GM21825 (cell line): ENCODE results near the gene ZNF417.
"Not testable (repeated sequence)": the region's sequence is repeated elsewhere in the genome, so short reads cannot be mapped to it uniquely, and the experiment has no call there.

Experiments used
- ATAC-seq: cut with Tn5 transposase; IDR thresholded peaks from one replicate; pipeline ENCODE4 v1.9.1; 2021; ENCODE audit warnings: mild to moderate bottlenecking, moderate library complexity; ENCODE audit not compliant: unreplicated experiment

ZNF417 gene

GRCh38 chr19:57916168-57916995, at the start of gene ZNF417:
Gene ZNF417 (minus strand): TSS chr19:57916592. CDS start chr19:57916411, 181 bp downstream.
- ATAC-seq, result peak; percentile 93

DNA sequence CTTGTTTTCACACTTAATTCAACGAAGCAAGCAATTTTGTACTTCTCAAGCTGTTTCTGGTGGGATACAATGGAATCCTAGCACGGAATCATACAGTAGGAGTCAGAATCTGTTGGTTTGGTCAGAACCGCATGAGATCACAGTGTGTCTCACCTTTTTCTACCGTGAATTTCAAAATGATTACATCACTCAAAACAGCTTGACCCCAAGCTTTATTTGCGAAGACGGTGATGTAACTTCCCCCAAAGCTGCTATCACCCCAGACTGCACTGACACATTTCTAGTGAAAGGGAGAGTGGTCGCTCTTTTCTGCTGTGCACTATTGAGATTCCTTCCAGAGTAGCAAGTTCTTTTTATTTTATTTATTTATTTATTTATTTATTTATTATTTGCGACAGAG, 48.4 kb upstream of the ZNF417 start:
- ATAC-seq, result no peak

- no peak for ATAC-seq
Observed at GRCh38 chr19:57961785-57962184, 45.4 kb upstream of the ZNF417 start.

- no peak for ATAC-seq
Observed at GRCh38 chr19:57954996-57955395, 38.6 kb upstream of the ZNF417 start.

DNA sequence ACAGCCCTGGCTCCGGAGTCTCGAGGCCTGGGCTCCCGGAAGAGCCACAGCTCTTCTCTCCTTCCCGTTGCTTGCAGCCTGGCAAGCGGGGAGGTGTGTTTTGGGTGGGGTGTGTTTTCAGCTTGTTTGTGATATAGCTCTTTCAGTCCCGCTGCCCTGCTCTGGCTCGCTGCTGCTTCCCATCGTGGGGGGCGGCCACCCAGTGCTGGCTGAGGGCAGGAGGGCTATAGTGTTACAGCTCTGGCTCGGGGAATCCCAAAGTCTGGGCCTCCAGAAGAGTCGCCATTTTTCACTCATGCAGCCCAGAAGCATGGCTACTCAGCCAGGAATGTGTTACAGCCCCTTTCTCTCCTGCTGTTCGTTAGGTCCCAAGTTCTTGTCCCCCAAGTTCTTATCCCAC, 33.3 kb upstream of the ZNF417 start:
- no peak for ATAC-seq

DNA sequence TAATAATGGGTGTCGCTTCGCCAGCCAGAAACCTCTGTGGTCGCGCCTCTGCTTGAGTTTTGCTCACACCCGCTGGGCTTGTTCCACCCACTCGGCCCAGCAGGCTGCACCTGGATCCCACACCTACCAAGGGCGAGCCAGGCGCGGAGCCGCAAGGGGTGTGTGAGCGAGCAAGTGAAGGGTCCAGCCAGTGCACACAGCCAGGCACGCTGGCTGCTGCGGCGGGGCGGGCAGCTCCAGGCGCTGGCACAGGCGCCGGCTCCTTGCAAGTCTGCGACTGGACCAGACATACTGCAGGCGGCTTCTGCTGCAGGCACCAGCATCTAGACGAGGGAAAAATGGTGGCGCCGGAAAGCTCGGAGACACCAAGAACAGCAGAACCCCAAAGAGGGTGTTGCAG, 32.9 kb upstream of the ZNF417 start:
- no peak for ATAC-seq

DNA sequence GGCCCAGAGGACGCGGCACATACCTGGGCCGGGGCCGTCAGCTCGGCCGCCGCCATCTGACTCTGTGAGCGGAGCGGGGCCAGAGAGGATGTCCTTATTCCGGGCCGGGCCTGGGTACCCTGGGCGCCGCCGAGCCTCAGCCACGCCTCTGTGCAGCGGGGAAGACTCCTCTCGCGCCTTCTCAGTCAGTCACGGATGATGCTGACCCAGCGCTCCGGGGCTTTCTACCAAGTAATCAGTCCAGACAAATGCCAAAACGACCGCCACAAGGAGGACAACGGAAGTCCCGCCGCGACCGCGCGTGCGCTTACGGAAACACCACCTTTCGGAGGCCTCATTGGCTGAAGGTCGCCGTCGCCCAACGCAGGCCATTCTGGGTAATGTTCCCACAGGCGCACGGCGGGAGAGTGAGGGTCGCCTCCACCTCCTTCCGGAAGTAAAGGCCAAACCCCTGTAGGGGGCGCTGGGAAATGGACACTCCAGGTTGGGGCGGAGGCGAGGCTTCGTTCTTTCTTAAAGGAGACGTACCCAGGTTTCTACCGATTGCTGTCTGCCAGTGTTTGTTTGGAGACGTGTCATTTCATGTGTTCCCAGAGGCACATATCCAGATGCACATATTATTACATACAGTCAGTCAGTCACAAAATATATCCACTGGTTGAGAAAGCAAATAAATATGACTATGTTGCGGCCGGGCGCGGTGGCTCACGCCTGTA, 31.2 kb upstream of the ZNF417 start, which contains the start of gene ZNF256:
Gene ZNF256 (minus strand): TSS at position 288 of the 716 bp plus-strand sequence. CDS start 232 bp downstream, at position 56.
- peak; percentile 87 for ATAC-seq

DNA sequence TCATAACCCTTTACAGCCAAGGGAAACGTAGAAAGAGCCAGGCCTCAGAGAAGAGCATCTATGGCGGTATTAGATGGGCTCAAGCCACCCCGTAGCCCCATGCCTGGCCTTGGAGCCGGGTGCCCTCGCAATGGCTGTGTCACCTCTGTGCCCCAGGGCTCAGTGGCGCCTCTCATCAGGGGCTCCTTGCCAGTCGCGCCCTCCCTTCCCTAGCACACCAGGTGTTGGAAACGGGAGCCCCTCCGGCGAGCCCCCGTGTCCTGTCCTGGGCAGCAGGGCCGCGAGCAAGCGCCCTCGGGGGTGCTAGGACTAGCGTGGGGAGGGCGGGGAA, 30.7 kb upstream of the ZNF417 start:
- no peak for ATAC-seq

DNA sequence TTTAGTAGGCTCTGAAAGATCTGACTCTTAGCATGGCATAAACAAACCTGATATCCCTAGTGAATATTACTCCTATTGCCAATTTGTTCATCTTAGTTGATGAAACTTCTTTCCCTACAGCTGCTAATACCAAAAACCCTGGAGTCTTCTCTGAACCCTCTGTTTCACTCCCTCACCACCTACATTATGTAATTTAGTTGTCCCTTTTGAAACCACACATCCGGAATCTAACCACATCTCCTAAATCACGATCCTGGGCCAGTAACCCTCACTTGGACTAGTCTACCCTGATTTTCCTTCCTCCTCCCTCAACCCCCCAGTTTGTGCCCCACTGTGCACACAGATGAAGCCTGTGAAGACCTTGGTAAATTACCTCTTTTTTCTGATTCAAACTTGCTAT, 29.9 kb upstream of the ZNF417 start:
- ATAC-seq, result no peak

GRCh38 chr19:57941593-57941992, 25.2 kb upstream of the ZNF417 start:
- no peak for ATAC-seq

- ATAC-seq, result no peak
Observed at GRCh38 chr19:57935731-57936130, 19.3 kb upstream of the ZNF417 start.

GRCh38 chr19:57934820-57935665, 18.7 kb upstream of the ZNF417 start, which contains the start of gene ZNF418:
Gene ZNF418 (minus strand): TSS chr19:57935402. CDS start chr19:57933822, 1,580 bp downstream.
- ATAC-seq, result peak; percentile 76

GRCh38 chr19:57927587-57927986, 11.2 kb upstream of the ZNF417 start:
- no peak for ATAC-seq

DNA sequence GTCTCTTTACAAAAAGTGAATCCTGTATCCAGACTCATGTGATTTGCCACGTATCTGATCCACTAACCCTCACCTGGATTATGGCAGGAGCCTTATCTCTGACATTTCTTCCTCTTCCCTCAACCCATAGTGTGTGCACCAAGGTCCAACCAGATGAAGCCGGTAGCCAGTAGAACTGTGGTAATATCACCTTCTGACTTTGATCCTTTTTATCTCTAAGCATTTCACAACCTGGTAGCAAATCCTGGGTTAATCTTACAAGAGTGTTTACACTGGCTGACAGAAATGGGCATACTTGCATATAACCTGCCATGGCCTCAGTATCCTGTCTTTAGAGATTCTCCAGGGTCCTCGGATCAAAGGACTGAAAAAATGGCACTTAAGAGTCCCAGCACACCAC, 1.9 kb downstream of the ZNF417 start:
- ATAC-seq, result no peak

DNA sequence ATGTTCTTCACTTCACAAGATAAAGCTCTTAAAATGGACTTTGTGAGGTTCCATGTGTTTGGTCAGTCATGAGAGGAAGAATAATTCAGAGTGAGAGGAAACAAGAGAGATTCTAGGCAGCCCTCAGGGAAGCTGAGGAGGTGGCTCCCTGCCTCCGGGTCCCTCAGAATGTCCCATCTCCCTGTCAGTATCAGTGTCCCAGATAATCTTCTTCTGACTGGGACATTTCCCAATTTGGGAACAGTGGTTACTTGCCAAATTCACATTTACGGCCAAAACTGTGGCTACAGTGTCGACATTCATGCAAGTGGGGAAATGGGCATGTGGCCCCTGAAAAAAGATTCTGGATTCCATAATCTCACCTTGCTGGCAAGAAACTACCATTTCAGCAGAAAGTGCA, 9.0 kb downstream of the ZNF417 start:
- ATAC-seq, result no peak

GRCh38 chr19:57905258-57905657, 11.1 kb downstream of the ZNF417 start:
- ATAC-seq, result no peak

- ATAC-seq, result no peak
Observed at GRCh38 chr19:57903618-57904184, 12.7 kb downstream of the ZNF417 start.

DNA sequence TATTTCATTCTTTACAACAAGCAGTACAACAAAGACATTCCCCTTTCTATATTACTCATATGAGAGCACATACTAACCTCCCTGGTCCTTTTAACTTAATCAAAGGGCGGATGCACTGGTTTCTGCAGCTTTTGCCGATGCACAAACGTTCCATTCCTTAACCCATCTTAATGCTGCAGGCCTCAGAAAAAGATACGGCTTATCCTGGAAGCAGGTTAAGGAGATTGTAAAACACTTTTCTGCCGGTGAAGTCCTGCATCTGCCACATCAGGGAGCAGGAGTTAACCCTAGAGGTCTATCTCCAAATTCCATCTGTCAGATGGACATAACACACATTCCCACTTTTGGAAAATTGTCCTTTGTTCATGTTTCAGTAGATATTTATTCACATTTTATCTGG, 16.1 kb downstream of the ZNF417 start:
- no peak for ATAC-seq

GRCh38 chr19:57890706-57891105, 25.7 kb downstream of the ZNF417 start:
- not testable (repeated sequence) for ATAC-seq

- ATAC-seq, result peak; percentile 75
Observed at GRCh38 chr19:57888560-57889231, 27.7 kb downstream of the ZNF417 start, which contains the start of gene ZNF814. Gene ZNF814 (minus strand): TSS chr19:57889037. CDS start chr19:57888802, 235 bp downstream.
